ENCODE measurements around the gene EFNA2.
"Not testable (repeated sequence)": the region's sequence is repeated elsewhere in the genome, so short reads cannot be mapped to it uniquely, and the experiment has no call there.

The EFNA2 gene

DNA sequence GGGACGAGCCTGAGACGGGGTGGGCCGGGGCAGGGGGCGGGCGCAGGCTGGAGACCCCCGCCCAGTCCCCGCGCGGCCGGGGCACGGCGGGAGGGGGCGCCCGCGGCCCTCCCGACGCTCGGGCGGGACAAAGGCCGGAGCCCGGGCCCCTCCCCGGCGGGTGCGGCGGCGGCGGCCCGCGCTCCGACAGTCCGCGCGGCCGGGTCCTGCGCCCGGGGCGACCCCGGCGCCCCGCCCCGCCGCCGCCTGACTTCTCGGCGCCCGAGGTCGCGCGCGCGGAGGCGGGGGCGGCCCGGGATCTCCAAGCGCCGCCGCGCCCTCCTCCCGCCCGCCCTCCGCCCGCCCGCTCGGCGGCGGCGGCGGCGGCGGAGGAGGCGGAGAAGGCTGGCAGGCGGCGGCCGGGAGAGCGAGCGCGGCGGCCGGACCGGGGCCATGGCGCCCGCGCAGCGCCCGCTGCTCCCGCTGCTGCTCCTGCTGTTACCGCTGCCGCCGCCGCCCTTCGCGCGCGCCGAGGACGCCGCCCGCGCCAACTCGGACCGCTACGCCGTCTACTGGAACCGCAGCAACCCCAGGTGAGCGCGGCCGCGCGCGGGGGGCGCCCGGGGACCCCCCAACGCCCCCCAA, at the start of gene EFNA2:
EFNA2 (plus strand) TSS at position 137 of the 624 bp plus-strand sequence; CDS start at position 433, 296 bp downstream.
- DNase-seq (ENCODE audit: low read depth): no peak

DNA sequence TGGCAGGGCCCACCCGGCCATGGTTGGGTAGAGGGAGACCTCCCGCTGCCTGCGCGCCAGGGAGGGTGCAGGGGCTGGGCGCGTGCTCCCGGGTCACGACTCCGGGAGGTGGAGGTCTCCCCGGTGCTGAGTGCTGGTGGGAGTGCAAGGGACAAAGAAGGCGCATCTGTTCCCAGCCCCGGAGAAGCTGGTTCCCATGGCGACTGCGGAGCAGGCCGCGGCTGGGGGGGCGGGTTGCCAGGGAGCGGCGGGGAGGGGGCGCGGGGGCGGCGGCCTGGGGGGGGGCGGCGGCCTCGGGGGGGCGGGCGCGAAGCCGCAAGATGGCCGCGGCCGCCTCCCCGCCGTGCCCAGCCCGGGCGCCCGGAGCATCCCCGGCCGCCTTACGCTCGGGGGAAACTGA, 49.1 kb upstream of the EFNA2 start:
- DNase-seq (ENCODE audit: low read depth): no peak

DNA sequence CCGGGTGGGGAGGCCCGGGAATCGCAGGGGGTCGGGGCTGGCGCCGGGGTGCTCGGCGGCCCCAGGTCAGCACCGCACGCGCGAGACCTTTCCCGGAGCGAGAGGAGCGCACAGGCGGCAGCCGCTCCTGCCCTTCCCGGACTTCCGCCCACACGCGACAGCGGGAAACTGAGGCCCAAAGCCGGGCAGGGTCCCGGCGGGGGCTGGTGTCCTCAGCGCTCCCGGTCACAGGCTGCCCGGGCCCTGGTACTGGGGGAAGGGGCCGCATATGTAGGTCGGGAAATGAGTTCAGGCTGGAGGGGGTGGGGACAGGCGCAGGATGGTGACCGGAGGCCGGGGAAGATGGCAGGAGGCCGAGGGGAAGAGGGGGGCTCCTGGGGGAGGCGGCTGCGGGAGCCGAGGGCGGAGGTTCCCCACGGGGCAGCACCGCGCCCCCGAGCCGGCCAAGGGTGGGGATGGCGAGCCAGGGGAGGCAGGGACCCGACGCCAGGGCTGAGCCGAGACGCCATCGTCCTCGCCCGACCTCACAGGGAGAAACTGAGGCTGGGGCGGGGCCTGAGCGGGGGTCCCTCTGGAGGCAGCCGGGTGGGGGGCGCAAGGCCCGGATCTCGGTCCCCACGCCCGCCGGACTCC, 48.5 kb upstream of the EFNA2 start:
- DNase-seq (ENCODE audit: low read depth): no peak

DNA sequence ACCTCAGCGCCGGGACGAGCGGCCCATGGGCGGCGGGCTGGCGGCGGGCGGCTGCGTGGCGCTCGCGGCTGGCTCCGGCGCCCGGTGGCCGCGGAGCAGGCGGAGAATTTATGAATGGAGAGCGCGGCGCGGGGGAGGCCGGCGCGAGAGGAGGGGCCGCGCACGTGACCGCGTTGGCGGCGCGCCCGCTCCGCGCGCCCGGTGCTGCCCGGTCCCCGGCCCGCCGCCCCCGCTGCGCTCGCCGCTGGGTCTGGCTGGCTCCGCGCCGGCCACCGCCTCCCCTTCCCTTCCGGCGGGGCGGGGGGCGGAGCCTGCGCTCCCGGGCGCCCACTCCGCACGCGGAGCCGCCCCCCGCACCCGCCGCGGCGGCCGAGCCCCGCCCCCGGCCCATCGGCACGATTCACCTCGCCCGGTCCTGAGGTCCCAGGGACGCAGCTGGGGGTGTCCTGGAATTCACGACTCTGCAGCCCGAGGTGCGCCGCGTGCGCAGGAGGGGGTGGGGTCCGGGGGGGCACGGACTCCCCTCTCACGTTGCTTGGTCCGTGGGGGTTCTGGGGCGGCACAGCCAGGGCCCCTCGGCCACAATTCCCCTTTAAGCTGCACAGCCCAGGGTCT, 47.8 kb upstream of the EFNA2 start, which contains the start of gene CBARP:
CBARP (minus strand) TSS at position 252 of the 615 bp plus-strand sequence. CDS start 1,905 bp downstream, outside the sequence.
- DNase-seq (ENCODE audit: low read depth): no peak

DNA sequence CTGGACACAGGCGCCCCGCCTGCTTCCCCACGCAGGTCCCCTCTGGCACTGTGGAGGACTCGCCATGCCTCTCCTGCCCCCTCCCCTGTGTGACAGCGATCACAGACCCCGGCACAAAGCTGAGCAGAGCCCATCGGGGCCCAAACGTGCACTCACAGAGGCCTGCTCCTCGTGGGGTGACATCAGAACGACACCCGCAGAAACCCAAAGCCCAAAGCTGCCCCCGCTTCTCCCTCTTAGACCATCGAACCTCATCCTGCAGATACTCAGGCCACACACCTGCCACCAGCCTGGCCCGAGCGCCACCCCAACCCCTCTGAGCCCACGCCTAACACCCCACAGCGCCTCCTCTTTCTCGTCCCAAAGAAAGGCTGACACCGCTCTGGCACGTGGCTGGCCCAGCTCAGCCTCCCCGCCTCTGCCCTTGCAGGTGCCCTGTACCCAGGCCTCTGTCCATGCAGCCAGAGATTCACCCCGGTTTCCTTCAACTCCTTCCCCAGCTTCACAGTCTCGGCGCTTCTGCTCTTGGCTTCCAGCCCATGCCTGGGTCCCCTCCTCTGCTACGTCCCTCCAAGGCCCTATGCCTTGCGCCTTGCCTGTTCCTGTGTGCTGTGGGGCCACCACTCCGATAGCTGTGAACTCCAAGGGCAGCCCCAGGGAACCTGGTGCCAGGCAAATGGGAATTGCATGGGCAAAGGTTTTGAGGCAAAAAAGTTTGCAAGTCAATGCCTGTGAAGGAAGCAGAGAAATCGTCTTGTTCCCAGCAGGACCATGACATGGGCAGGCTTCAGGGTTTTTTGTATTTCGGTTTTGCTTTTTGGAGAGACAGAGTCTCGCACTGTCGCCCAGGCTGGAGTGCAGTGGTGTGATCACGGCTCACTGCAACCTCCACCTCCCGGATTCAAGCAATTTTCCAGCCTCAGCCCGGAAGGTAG, 47.0 kb upstream of the EFNA2 start:
- no peak for DNase-seq (ENCODE audit: low read depth)

DNA sequence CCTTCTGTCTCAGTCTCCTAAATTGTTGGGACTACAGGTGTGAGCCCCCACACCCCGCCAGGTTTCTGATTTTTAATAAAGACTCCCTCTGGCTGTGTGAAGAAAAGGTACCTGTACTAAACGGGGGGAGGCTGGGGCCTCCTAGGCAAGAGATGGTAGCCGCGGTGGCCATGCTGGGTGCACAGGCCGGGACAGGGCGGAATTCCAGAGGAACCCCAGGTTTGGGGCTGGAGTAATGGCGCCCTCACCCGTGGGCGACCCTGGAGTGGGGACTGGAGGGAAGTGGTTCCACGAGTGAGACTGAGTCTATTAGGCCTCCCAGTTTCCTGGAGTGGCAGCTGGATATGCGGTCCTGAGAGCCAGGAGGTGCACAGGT, 46.3 kb upstream of the EFNA2 start:
- DNase-seq (ENCODE audit: low read depth): no peak

DNA sequence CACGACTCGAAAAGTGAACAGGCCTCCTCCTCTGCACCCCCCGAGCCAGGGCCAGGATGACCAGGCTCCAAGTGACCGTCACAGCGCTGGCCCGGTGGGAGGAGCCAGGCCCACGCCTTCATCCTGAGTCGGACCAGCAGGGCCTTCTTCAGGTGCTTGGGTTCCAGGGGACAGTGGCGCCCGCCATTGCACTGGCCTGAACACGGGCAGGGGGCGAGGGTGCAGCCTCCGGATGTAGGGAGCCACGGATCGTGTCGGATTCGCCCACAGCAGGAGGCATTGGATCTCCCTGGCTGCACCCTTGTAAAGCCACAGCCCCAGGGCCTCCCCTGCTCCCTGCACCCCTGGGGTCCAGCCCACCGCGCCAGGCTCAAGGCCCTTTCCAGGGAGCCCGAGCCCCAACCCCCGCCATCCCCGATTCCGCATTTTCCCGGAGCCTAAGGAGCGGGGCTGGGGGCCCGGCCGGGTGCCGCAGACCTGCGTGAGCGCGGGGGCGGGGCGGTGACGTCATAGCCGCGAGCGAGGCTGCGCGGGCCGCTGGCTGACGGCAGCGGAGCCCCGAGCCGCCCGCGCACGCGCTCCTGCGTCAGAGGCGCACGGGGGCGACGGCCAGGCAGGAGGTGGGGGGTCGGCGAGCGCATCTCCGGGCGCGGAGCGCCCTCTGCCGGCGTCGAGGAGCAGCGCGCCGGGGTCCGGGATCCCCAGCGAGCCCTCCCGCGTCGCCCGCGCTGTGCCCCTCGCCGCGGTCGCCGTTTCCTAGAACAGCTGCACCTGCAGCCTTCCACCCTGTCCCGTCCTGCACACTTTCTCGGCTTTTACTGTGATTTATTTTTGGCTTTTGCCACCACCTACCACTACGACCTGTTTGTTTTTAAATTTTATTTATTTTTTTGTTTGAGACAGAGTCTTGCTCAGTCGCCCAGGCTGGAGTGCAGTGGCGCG, 45.6 kb upstream of the EFNA2 start:
- no peak for DNase-seq (ENCODE audit: low read depth)

DNA sequence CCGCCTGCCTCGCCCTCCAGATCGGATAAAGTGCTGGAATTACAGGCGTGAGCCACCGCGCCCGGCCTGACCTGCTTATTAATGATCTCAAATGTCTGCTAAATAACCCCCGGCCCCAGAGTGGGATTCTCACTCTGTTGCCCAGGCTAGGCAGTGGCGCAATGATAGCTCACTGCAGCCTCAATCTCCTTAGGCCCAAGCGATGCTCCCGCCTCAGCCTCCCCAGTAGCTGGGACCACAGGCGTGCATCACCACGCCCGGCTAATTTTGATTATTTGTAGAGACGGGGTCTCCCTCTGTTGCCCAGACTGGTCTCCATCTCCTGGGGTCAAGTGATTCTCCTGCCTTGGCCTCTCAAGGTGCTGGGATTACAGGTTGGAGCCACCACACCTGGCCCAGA, 44.7 kb upstream of the EFNA2 start:
- DNase-seq (ENCODE audit: low read depth): no peak

DNA sequence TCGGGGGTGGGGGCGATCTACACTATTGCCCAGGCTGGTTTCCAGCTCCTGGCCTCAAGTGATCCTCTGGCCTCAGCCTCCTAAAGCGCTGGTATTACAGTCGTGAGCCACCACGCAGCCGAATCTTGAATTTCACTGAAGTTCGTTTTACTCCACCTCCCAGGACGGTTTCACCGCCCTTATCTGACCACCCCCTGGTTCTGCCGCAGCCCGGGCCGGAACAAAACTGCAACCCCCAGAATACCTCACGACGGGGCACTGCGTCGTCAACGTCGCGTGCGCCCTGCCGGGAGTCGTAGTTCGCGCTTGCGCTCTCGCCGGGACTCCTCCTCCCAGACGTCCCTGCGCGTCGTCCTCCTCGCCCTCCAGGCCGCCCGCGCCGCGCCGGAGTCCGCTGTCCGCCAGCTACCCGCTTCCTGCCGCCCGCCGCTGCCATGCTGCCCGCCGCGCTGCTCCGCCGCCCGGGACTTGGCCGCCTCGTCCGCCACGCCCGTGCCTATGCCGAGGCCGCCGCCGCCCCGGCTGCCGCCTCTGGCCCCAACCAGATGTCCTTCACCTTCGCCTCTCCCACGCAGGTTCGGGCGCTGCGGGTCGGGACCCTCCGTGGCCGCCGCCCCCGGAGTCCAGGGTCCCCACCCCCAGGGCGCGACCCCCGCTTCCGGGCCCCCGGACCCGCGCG, 44.1 kb upstream of the EFNA2 start, which contains the start of gene ATP5F1D:
ATP5F1D (plus strand) TSS at position 335 of the 679 bp plus-strand sequence; CDS start at position 435, 100 bp downstream.
- DNase-seq (ENCODE audit: low read depth): no peak

DNA sequence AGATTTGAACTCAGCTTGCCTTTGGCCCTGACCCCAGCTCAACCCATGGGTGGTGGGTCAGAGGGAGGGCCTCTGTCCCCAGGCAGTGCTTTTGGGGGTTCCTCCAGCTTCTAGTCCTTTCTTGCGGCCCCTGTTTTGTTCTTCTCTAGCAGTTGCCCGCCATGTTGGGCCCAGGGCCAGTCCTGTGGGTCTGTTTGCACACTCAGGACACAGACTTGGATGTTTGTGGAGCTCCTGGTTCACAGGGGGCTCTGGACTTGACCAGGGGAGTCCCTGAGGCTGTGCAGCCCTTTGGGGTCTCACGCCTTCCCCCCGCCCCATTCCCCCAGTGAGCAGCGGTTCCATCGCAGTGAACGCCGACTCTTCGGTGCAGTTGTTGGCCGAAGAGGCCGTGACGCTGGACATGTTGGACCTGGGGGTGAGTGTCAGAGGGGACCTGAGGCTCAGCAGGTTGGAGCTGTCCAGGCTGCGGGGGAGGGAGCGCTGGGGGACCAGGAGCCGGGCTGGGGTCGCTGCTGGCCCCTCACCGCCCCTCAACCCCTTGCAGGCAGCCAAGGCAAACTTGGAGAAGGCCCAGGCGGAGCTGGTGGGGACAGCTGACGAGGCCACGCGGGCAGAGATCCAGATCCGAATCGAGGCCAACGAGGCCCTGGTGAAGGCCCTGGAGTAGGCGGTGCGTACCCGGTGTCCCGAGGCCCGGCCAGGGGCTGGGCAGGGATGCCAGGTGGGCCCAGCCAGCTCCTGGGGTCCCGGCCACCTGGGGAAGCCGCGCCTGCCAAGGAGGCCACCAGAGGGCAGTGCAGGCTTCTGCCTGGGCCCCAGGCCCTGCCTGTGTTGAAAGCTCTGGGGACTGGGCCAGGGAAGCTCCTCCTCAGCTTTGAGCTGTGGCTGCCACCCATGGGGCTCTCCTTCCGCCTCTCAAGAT, 41.6 kb upstream of the EFNA2 start:
- DNase-seq (ENCODE audit: low read depth): no peak

DNA sequence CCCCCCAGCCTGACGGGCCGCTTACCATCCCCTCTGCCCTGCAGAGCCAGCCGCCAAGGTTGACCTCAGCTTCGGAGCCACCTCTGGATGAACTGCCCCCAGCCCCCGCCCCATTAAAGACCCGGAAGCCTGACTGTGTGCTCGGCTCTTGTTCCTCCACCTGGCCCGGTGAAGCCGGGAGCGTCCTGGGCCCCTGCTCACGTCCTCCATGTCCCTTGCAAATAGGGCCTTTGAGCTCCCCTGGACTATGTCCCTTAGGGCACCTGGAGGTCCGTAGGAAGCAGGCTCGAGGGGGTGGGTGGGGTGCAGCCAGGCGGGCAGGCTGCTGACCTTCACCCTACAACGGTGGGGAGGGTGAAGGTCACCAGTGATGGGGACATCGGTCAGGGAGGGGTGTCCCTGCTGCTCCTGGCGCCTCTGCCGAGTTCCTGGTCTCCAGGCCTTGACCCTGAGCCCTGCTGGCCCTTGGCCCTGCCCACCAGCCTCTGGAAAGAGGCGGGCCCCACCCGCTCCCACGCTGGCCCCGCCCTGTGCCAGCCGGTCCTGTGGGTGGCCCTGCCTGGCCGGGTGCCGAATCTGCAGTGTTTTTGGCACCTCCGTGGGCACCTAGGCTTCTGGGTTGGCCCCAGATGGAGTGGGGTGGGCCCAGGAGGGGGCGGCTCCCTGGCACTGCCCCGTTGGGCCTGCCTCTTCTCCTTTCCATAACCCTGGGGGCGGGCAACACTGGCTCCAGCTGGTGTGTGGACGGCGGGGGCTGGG, 40.8 kb upstream of the EFNA2 start:
- no peak for DNase-seq (ENCODE audit: low read depth)

DNA sequence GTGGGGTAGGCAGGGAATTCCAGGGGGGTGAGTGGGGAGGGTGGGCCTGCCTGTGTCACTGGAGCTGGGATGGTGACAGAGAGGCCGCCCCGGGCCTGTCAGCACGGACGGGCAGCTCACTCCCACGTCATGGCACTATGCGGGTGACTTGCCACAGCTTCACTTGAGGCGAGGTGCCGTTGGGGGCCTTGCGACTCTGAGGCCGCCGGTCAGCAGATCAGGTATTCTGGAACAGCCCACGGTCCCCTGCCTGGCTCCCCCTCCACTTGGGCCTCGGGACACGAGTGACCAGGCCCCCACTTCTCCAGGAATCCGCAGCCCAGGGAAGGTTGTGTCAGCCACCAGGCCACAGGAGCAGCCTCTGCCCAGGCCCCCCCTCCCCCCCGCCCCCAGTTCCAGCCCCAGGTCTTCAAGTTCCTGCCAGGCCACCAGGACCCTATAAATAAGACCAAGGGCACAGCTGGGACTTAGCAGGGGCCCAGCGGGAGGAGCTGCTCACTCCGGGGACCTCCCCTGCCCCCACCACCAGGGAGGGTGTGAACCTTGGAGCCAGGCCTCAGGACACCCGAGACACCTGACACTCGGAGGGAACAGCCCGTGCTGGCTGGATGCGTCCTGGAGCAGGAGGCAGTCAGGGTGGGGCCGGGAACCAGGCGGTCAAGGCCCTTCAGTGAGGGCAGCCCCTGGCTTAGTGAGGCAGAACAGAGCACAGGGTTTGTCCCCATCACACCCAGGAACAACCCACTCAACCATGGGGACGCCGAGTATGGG, 40.0 kb upstream of the EFNA2 start:
- DNase-seq (ENCODE audit: low read depth): no peak

DNA sequence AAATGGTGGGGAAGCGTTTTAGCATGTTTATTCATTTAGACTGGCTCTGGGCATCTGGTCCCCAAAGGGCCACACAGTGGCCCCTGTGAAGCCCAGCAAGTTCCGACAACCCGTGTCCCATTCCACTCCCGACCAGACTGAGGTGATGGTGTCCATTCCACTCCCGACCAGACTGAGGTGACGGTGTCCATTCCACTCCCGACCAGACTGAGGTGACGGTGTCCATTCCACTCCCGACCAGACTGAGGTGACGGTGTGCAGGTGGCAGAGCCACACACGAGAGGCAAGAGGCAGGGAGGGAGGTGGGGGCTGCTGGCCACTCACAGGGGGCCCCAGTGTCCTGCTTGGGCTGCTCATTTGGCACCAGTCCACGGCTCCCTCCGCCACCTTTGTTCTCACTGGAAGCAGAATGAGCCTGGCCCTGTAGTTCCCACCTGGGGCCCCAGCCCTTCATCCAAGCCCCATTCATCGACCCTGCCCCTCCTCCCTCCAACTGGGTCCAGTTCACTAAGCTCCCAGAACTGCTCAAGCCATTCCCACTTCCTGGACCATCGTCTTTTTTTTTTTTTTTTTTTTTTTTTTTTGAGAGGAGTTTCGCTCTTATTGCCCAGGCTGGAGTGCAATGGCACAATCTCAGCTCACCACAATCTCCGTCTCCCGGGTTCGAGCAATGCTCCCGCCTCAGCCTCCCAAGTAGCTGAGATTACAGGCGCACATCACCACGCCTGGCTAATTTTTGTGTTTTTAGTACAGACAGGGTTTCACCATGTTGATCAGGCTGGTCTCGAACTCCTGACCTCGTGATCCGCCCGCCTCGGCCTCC, 39.2 kb upstream of the EFNA2 start:
- not testable (repeated sequence) for DNase-seq (ENCODE audit: low read depth)

DNA sequence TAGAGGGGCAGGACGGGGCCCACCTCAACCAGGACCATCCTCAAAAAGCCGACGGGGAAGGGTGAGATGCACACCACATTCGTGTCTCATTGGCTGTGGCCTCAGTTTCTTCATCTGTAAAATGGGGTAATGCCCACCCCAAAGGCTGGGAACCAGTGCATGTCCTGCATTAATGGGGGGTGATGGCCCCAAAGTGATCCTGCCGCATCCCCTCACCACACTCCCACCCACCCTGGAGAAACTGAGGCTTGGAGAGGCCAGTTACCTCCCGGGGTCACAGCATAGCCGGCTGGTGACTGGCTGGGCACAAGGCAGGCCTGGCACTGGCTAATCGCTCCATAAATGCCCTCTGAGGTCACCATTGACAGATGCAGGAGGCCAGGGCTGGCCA, 37.9 kb upstream of the EFNA2 start:
- no peak for DNase-seq (ENCODE audit: low read depth)

DNA sequence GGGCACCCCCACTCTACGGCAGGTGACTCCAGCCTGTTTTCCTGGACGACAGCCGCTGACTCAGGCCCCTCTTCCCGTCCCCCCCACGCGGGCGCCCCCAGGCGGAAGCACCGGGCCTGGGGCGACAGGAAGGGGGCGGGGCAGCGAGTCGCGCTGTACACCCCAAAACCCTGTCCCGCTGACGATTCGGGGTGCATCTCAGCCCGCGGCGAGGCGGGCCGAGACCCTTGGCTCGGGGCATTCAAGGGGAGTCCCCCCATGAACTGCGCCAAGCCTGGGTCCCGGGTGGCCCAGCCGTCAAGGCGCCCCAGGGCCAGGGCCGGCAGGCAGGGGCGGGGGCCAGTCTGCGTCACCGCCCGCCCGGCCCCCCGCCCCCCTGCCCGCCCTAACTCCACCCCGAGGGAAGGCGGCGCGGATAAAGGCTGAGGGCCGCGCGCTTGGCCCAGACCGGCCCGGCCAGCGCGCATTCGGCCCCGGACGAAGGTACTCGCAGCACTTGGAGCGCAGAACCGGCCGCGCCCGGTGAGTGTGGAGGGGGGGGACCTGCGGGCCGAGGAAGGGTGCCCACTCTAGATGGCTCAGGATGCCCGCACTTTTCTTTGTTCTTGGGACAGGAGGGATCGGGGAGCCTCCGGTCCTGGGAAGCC, 37.4 kb upstream of the EFNA2 start, which contains the start of gene MIDN:
MIDN (plus strand) TSS at position 445 of the 647 bp plus-strand sequence. CDS start 1,714 bp downstream, outside the sequence.
- no peak for DNase-seq (ENCODE audit: low read depth)

DNA sequence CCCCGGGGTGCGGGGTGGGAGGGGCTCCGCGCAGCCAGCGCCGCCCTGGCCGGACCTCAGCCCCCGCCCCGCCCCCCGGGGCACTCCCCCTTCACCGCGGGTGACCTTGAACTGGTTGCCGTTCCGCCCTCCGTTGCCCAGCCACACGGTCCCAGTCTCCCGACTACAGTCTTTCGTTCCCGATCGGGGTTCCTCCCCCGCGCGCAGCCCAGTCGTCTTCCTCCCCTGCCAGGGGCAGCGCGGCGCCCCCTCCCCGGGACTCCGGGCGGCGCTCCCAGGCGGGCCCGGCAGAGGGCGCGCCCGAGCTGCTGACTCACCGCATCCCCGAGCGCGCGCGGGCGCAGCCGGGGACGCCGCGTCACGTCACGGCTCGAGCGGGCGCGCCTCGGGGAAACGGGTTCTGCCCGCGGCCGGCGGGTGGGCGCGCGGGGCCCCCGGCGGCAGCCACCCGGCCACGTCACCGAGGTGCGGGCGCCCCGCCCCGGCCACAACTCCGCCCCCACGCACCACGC, 36.8 kb upstream of the EFNA2 start:
- DNase-seq (ENCODE audit: low read depth): no peak

All from non-pigmented ciliary epithelial cell (primary cell).